ENCODE measurements around the gene ERI3. TPM values are rescaled to one million over a fixed set of nuclear protein-coding genes. Genes with fewer than 3 reads are reported as not detected.

Gene ERI3
- polyA plus RNA-seq, 2 of the 4 experiments (the other 2 are of a cell fraction) = 43.4 to 44.7 TPM

GRCh38 chr1:44288883-44289282 is 66.2 kb downstream of the ERI3 start:
- ATAC-seq (no peak), DNase-seq (ENCODE audit: low read depth in 1 of 2, low spot score in 1 of 2) (no peak), FAIRE-seq (no peak)
- peaks cover 7% of the 10 kb centered on the region for H3K4me1 ChIP-seq
- ChIA-PET CTCF (interaction anchor here (1.3 kb wide), 1 partner anchor 306 kb away, joined by 3 read pairs; no protein-coding TSS in a partner anchor), POLR2A (no interaction called here)
- no peak overlapping the region for H3K4me3 ChIP-seq
- no peaks in the 10 kb centered on the region for H3K9me3 ChIP-seq
- 91% methylated on average over 4 of the region's 4 CpGs for WGBS (ENCODE audit: missing lambda C conversion rate)
- no peak overlapping the region for H3K4me2 ChIP-seq
- H3K27ac ChIP-seq = no peak overlapping the region
- TF ChIP-seq PBX3 (IDR thresholded peaks at IDR 0.05) (no peak), TP53 (CRISPR knock-in tag; IDR thresholded peaks at IDR 0.05) (no peak), RARB (CRISPR knock-in tag; IDR thresholded peaks at IDR 0.05) (no peak), USF2 (IDR thresholded peaks at IDR 0.05) (no peak), JUNB (IDR thresholded peaks at IDR 0.05) (no peak), CEBPB (IDR thresholded peaks at IDR 0.05) (no peak), HOXB5 (CRISPR knock-in tag; IDR thresholded peaks at IDR 0.05) (no peak), RNF2 (IDR thresholded peaks at IDR 0.05; ENCODE audit: borderline replicate concordance, low read depth) (no peak), NR3C1 (IDR thresholded peaks at IDR 0.05) (no peak), KDM5A (IDR thresholded peaks at IDR 0.05) (no peak), HOXB13 (CRISPR knock-in tag; IDR thresholded peaks at IDR 0.05; ENCODE audit: low read depth) (no peak), PHF8 (IDR thresholded peaks at IDR 0.05; ENCODE audit: borderline replicate concordance, low read depth) (no peak), POLR2A (IDR thresholded peaks at IDR 0.05; ENCODE audit: low read length) (no peak), JUN (IDR thresholded peaks at IDR 0.05) (no peak)
- TF ChIP-seq, protein P1, sequence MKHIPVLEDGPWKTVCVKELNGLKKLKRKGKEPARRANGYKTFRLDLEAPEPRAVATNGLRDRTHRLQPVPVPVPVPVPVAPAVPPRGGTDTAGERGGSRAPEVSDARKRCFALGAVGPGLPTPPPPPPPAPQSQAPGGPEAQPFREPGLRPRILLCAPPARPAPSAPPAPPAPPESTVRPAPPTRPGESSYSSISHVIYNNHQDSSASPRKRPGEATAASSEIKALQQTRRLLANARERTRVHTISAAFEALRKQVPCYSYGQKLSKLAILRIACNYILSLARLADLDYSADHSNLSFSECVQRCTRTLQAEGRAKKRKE (CRISPR knock-in tag; IDR thresholded peaks at IDR 0.05; ENCODE audit: low read depth) = no peak
- TF ChIP-seq, protein P2, sequence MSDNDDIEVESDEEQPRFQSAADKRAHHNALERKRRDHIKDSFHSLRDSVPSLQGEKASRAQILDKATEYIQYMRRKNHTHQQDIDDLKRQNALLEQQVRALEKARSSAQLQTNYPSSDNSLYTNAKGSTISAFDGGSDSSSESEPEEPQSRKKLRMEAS (IDR thresholded peaks at IDR 0.05) = no peak

- POLR2A ChIA-PET = no interaction called here
- CTCF ChIA-PET = interaction anchor here (1.0 kb wide), 1 partner anchor 369 kb away, joined by 3 read pairs; no protein-coding TSS in a partner anchor
- no peak for ATAC-seq
Observed at GRCh38 chr1:44284184-44284583, 70.9 kb downstream of the ERI3 start.

More at GRCh38 chr1:44284184-44284583, 70.9 kb downstream of the ERI3 start:
- peak overlapping the region; percentile 46; the same call in 2 of the 3 replicates for H3K4me2 ChIP-seq
- TF ChIP-seq POLR2AphosphoS2 (conservative IDR thresholded peaks at IDR 0.05; ENCODE audit: low read length) (no peak), REST (IDR thresholded peaks at IDR 0.05) (no peak), MYC (IDR thresholded peaks at IDR 0.05; ENCODE audit: borderline replicate concordance, low read length) (no peak)
- TF ChIP-seq, protein P2 (IDR thresholded peaks at IDR 0.05) = no peak
- H3K9me3 ChIP-seq = no peaks in the 10 kb centered on the region
- peak overlapping the region in 1 of 2 experiments; percentile 52; a peak in 3 of 6 replicates for H3K27ac ChIP-seq
- WGBS (ENCODE audit: missing lambda C conversion rate) = 96% methylated on average over 2 of the region's 2 CpGs
- no peak for FAIRE-seq
- H3K4me1 ChIP-seq = peaks cover 18% of the 10 kb centered on the region
- DNase-seq (ENCODE audit: low read depth in 1 of 2, low spot score in 1 of 2) = no peak
- H3K4me3 ChIP-seq = no peak overlapping the region
